K562 (cell line): ENCODE results near the gene TTC21A. TPM values are rescaled to one million over a fixed set of nuclear protein-coding genes. Genes with fewer than 3 reads are reported as not detected.

ENCODE experiments used
- ATF1 ChIP-seq, 2 experiments: fragments of 450-650 bp in 1 of 2; IDR thresholded peaks; 2 replicates each; pipeline ENCODE4 v1.6.1; 2016; ENCODE audit warnings: missing compliant biosample characterization in 1 of 2, missing genetic modification characterization in 1 of 2
- CBX3 ChIP-seq, 2 experiments: IDR thresholded peaks; 1 replicate in 1 of 2; 2 replicates in 1 of 2; pipeline ENCODE4 v1.6.1; 2012; ENCODE audit warnings: inconsistent platforms in 2 of 2, low read length in 2 of 2, borderline replicate concordance in 1 of 2, control low read depth in 1 of 2
- CEBPB ChIP-seq: fragments of 450-650 bp; IDR thresholded peaks from 2 replicates; pipeline ENCODE4 v1.6.1; 2016; ENCODE audit warnings: missing genetic modification characterization, missing compliant biosample characterization
- CREM ChIP-seq: IDR thresholded peaks from 2 replicates; pipeline ENCODE4 v1.6.1; 2014; ENCODE audit warnings: antibody characterized with exemption, low read depth
- DEAF1 ChIP-seq: fragments of 450-650 bp; formaldehyde crosslinking; IDR thresholded peaks from 2 replicates; pipeline ENCODE4 v1.4.0; 2020; ENCODE audit warnings: mild to moderate bottlenecking, moderate library complexity
- GABPA ChIP-seq: fragments of 200-800 bp; sonication (Bioruptor generic); conservative IDR thresholded peaks from 2 replicates; pipeline ENCODE4 v1.6.1; 2016; ENCODE audit warnings: low read depth, missing genetic modification characterization, missing compliant biosample characterization
- JUND ChIP-seq, 2 experiments: IDR thresholded peaks; 2 replicates in 1 of 2; 3 replicates in 1 of 2; pipeline ENCODE4 v1.6.1; 2011; ENCODE audit warnings: borderline replicate concordance in 2 of 2, low read depth in 2 of 2, low read length in 2 of 2, improper control_type of control experiment in 1 of 2, missing biosample characterization in 1 of 2, missing genetic modification characterization in 1 of 2, missing genetic modification reagents in 1 of 2
- L3MBTL2 ChIP-seq: fragments of 450-650 bp; IDR thresholded peaks from 2 replicates; pipeline ENCODE4 v1.6.1; 2016; ENCODE audit warnings: mild to moderate bottlenecking, moderate library complexity
- MCM7 ChIP-seq, 2 experiments: fragments of 450-650 bp; IDR thresholded peaks; 2 replicates each; pipeline ENCODE4 v1.6.1; 2016 to 2018
- PKNOX1 ChIP-seq: fragments of 450-650 bp; IDR thresholded peaks from 2 replicates; pipeline ENCODE4 v1.6.1; 2016
- REST ChIP-seq, 2 experiments: fragments of 450-650 bp; formaldehyde crosslinking in 1 of 2; IDR thresholded peaks; 2 replicates each; pipeline versions ENCODE4 v1.4.0 to v1.6.1; 2014 to 2020; ENCODE audit warnings: mild to moderate bottlenecking in 2 of 2, borderline replicate concordance in 1 of 2, low read depth in 1 of 2
- SMAD4 ChIP-seq: fragments of 250-450 bp; sonication (Bioruptor Pico); conservative IDR thresholded peaks from 2 replicates; pipeline ENCODE4 v1.8.0; 2021; ENCODE audit warnings: inconsistent platforms, mild to moderate bottlenecking, moderate library complexity
- SMARCE1 ChIP-seq: fragments of 450-650 bp; IDR thresholded peaks from 2 replicates; pipeline ENCODE4 v1.7.1; 2016; ENCODE audit warnings: mild to moderate bottlenecking
- SPI1 ChIP-seq: IDR thresholded peaks from 2 replicates; pipeline ENCODE4 v1.6.1; 2011; ENCODE audit warnings: low read depth, low read length, control low read depth, borderline replicate concordance
- TAF15 ChIP-seq: fragments of 200-400 bp; formaldehyde crosslinking; IDR thresholded peaks from 2 replicates; pipeline ENCODE4 v1.6.1; 2017; ENCODE audit warnings: mild to moderate bottlenecking, low read depth, low read length, moderate library complexity
- ZNF146 ChIP-seq: IDR thresholded peaks from one replicate; pipeline ENCODE4 v1.6.1; 2018; ENCODE audit warnings: missing compliant biosample characterization; ENCODE audit not compliant: unreplicated experiment
- ZNF780A ChIP-seq: fragments of 250-450 bp; sonication (Bioruptor Pico); IDR thresholded peaks from 2 replicates; pipeline ENCODE4 v1.5.0; 2021; ENCODE audit warnings: mild to moderate bottlenecking
- polyA plus RNA-seq, 8 experiments: library from polyadenylated mRNA; depleted of rRNA in 4 of 8; stranded (reverse) in 5 of 8; unstranded in 3 of 8; fragments of >200 nt; fragmentation: Nextera tagmentation in 2 of 8; fragmentation: Illumina TruSeq in 1 of 8; extraction: Ambion mirVana in 2 of 8; extraction: Trizol in 1 of 8; gene quantifications; 2 replicates each; pipeline versions ENCODE4 v1.2.1 to v1.2.3, GENCODE V29; 2011 to 2014; ENCODE audit warnings: inconsistent platforms in 1 of 8, missing spikeins in 1 of 8
- total RNA-seq, 7 experiments: library from RNA; depleted of rRNA in 6 of 7; stranded (reverse); fragments of >200 nt in 6 of 7; fragmentation: Illumina TruSeq in 2 of 7; extraction: Trizol in 2 of 7; gene quantifications; 2 replicates each; pipeline versions ENCODE4 v1.2.1 to v1.2.3, GENCODE V29; 2011 to 2021; ENCODE audit warnings: low replicate concordance in 1 of 7

The TTC21A gene
- total and polyA plus RNA-seq, 9 of the 15 experiments (the other 6 are each of a cell fraction or from before 2014, with no cell fraction given): 0.22 to 1.4 (median 0.70) TPM

- TF ChIP-seq REST (IDR thresholded peaks at IDR 0.05; ENCODE audit: borderline replicate concordance): peak; percentile 10; the same call in 1 of the 2 replicates
- TF ChIP-seq REST (CRISPR knock-in tag; IDR thresholded peaks at IDR 0.05; ENCODE audit: low read depth): no peak
- 0 out of 2 replicates have a peak, but pooled peaks have one; percentile 27 for TF ChIP-seq CREM
- TF ChIP-seq L3MBTL2: peak; percentile 17; the same call in 1 of the 2 replicates
- peak; percentile 57; the same call in 1 of the 2 replicates for TF ChIP-seq SMARCE1
- TF ChIP-seq ATF1 (CRISPR knock-in tag; IDR thresholded peaks at IDR 0.05): no peak
- TF ChIP-seq ATF1 (tag; IDR thresholded peaks at IDR 0.05): 0 out of 2 replicates have a peak, but pooled peaks have one; percentile 12
- TF ChIP-seq PKNOX1: peak; percentile 36; the same call in 1 of the 2 replicates
- TF ChIP-seq CEBPB (tag): peak; percentile 44
- TF ChIP-seq MCM7 (IDR thresholded peaks at IDR 0.05): no peak
- TF ChIP-seq TAF15: no peak
- TF ChIP-seq CBX3 (IDR thresholded peaks at IDR 0.05; ENCODE audit: borderline replicate concordance in 1 of 2, low read length in 2 of 2): peak in 1 of 2 experiments; percentile 73; a peak in 1 of 3 replicates
- peak; percentile 94 for TF ChIP-seq JUND (IDR thresholded peaks at IDR 0.05; ENCODE audit: borderline replicate concordance, low read depth, low read length)
- peak; percentile 89; the same call in 2 of the 3 replicates for TF ChIP-seq JUND (tag; IDR thresholded peaks at IDR 0.05; ENCODE audit: borderline replicate concordance, low read depth, low read length)
- TF ChIP-seq ZNF146 (CRISPR knock-in tag): no peak
- 0 out of 2 replicates have a peak, but pooled peaks have one; percentile 15 for TF ChIP-seq SPI1
- TF ChIP-seq GABPA (tag): peak; percentile 83
- peak; percentile 40; the same call in 1 of the 2 replicates for TF ChIP-seq DEAF1 (CRISPR knock-in tag)
- TF ChIP-seq ZNF780A (CRISPR knock-in tag): no peak
- peak; percentile 41 for TF ChIP-seq SMAD4
Observed at GRCh38 chr3:39166134-39166710, 58.7 kb downstream of the TTC21A start (continued).
